Right renal pelvis (tissue), 4 donors: ENCODE measurements around the gene FADS6. TPM values are rescaled to one million over a fixed set of nuclear protein-coding genes. Genes with fewer than 3 reads are reported as not detected.
"Not testable (repeated sequence)": the region's sequence is repeated elsewhere in the genome, so short reads cannot be mapped to it uniquely, and the experiment has no call there.

ENCODE experiments used
- DNase-seq, 4 donors: peaks; one replicate each; pipeline ENCODE4 v3.0.0-alpha.2; 2013; ENCODE audit warnings: low read depth in 4 of 4, low spot score in 3 of 4, missing footprints in 1 of 4
- polyA plus RNA-seq, 4 donors: library from polyadenylated mRNA; unstranded; fragments of 120-200 nt; gene quantifications; one replicate each; pipeline ENCODE4 v1.2.1, GENCODE V29; 2013; ENCODE audit not compliant: insufficient read length in 4 of 4

Gene FADS6
- polyA plus RNA-seq, 4 donors, result 0.26 to 0.67 (median 0.45) TPM

DNA sequence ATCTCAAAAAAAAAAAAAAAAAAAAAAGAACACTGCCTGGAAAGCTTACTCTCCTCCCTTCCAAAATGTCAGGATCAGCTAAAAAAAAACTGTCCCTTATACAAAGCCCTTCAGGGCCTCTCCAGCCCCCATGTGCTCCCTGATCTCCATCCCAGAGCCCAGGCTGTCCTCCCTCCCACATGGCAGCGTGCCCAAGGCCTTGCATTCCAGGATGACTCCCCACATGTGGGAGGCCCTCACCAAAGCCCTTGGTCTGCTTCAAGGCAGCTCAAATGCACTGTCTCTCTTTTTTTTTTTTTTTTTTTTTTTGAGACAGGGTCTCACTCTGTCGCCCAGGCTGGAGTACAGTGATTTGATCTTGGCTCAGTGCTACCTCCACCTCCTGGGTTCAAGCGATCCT, 22.9 kb downstream of the FADS6 start:
- no peak for DNase-seq

DNA sequence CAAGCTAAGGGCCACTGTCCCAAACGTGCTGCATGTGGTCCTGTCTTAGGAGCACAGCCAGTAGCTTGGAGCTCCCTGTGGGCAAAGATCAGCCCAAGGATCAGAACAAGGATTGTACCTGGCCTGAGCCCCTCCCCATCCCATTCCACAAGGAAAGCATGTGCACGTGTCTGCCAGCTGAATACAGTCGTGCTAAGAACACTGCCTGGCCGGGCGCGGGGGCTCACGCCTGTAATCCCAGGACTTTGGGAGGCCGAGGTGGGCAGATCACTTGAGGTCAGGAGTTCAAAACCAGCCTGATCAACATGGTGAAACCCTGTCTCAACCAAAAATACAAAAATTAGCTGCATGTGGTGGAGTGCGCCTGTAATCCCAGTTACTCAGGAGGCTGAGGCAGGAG, 23.4 kb downstream of the FADS6 start:
- DNase-seq, result not testable (repeated sequence)

DNA sequence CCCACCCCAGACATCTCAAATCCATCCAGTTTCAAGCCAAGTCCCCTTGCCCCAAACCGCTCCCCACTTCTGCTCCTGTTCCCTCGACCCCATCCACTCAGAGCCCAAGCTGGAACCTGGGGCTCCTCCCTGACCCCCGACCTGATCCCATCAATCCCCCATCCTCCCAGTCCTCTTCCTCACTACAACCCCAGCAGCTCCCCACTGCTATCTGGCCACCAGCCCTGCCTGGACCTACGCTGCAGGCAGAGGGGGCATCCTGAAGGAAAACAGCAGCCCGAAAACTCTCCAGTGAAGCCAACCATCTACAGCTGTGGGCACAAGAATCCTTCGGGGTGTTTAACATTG, 24.6 kb downstream of the FADS6 start:
- no peak for DNase-seq

DNA sequence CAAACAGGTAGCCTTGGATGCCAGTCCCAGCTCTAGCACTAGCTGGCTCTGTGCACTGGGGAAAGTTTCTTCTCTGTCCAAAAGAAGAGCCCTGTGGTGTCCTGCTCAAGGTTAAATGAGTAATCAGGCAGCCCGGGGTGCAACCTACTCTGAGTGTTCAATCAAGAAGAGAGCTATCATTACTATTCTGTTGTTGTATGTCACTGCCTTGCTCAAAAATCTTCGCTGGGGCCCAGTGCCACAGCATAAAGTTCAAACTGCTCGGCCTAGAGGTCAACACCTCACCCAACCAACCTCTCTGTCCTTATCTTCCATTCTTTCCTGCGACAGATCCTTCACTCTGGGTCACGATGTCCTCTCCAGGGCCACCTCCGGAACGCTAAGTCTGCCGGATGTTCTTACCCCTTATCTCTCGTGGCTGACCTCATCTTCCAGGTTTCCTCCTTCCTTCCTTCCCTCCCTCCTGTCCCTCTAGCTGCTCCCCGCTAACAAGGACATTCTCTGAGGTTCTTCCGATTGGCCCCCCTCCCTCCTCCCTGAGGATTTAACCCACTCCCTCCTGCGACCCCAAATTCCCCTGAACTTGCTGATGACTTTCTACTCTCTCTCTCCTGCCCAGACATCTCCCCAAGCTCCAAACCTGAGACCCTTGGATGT, 25.1 kb downstream of the FADS6 start:
- no peak for DNase-seq

DNA sequence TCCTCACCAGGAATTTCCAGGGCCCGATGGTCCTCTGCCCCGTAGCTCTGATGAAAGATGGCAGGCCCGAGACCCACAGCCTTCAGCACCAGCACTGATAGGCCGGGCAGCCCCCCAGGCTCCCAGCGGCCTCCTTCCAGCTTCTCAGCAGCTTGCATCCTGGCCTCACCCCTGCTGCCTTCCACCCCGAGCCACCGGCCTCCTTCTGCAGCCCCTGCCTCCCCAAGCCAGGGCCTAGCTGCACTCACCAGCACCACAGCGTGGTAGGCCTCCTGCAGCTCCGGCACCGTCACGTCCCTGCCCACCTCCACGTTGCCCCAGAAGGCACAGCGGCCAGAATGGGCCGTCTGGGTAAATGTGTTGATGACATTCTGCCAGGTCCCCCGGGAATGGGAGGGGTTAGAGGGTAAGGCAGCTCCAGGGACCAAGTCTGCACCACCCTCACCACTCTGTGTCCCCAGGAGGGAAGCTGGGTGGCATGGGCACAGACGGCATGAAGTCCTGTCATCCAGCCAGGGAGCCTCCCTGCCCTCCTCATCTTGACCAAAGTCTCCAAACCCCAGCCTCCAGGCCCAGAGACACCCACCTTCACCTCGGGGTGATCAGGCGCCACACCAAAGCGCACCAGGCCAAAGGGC, 27.1 kb downstream of the FADS6 start:
- DNase-seq, result no peak

DNA sequence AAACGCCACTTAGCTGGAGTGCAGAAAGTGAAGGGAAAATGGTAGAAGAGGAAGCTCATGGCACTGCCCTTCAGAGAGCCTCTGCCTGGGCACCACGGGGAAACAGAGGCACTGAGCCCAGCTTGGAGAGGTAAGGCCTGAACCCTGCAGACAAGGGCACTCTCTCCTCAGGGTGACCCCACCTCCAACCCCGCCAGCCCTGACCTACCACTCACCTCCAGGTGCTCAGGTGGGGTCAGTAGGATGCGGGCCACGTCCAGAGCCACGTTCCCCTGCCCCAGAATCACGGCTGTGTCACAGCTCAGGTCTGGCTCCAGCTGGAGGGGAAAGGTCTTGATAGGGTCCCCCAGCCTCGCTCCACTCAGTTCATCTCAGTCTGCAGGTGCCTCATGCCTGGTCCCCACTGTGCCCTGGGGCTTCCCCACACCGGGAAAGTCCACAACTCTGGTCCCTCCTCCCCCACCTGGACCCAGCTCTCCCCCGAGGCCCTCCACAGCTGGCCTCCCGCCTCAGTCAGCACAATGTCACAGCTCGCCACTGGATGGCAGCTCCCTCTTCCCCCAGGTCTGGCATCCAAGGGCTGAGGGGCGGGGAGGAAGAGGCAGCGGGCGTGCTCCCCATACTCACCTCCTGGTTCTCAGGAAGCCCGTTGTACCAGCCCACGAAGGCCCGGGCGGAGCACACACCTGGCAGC, 27.8 kb downstream of the FADS6 start:
- DNase-seq, result no peak

DNA sequence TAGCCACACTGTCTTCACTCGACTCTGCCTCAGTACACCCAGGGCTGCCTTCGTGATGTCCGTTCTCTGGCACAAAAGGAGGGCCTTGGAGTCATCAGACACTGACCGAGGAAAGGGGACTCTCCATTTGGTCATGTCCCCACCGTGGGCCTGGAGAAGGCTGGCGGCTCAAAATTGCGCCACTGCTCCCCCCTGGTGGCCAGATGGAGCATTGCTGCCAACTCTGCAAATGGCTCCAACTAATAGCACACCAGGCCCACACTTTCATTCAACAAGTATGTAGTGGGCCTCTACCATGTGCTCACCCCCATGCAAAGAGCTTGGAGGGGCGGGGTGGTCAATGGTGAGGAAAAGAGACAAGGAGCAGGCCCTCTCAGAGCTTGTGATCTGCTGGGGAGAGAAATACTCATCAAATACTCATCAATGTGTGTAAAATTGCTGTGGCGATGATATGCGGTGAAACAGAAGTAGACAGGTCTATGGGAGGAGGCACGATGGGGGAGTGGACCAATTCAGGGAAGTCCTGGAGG, 28.5 kb downstream of the FADS6 start:
- DNase-seq, result peak in 2 of 4 donors; percentile 38 to 65

- no peak for DNase-seq
Measured at GRCh38 chr17:74864297-74864865, 29.1 kb downstream of the FADS6 start.

DNA sequence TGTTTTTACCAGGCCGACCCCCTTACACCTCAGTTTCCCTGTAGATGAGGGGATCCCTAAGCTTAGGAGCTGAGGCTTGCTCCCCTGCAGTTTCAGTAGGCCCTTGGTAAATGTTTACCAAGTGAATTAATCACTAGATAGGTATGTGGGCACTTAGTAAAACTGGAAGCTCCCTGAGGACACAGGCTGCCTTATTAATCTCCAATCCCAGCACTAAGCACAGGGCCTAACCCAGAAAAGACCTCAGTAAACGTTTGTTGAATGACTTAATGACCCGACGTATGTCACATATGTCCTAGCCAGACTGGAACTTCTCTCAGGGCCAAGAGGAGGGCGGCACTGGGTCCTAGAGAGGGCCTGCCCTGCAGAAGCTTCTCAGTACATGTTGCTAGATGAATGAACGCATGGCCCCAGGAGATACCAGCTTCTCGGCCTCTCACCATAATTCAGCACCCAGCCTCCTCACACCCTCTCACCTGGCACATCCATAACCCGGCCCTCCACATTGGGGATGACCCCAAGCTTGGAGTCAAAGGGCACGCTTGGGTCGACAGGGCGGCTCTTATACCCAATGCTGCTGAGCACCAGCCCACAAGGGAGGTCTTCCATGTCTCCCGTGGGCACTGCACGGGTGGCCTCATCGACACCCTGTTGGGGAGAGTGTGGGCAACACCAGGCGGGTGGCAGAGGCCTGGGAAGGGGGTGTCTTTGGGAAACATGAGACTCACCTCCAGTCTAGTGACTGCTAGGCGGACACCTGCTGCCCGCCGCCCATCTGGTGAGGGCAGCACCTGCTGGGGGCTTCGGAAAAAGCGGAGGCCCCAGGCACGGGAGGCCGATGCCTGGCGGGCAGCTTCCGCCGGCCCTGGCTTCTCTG, 29.8 kb downstream of the FADS6 start:
- DNase-seq, result no peak

- DNase-seq, result no peak
Measured at GRCh38 chr17:74862919-74863318, 30.5 kb downstream of the FADS6 start.

- peak in 3 of 4 donors; percentile 41 to 56 (median 54) for DNase-seq
Measured at GRCh38 chr17:74862108-74862901, 31.1 kb downstream of the FADS6 start.

DNA sequence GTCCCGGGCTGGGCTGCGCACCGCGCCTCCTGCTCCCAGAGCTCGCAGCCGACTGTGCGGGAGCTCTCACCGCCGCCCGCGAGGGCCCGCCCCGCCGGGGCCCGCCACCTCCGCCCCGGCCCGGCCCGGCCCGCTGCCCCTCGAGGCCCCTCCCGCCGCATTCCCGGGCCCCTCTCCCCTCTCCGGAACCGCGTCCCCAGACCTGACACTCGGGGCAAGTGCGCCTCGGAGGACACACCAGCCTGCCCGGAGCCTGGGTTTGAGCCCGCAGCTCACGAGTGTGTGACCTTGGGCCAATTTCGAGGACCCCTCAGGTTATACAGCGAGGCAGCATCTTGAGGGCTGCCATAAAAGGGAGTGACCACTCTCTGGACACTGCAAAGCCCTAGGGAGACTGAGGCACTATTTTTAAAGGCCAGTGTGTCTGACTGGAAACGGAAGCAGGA, 31.7 kb downstream of the FADS6 start:
- DNase-seq, result no peak

GRCh38 chr17:74860872-74861661, 32.4 kb downstream of the FADS6 start:
- no peak for DNase-seq

- no peak for DNase-seq
Measured at GRCh38 chr17:74860229-74860871, 33.1 kb downstream of the FADS6 start.

GRCh38 chr17:74859459-74860228, 33.8 kb downstream of the FADS6 start, which contains the start of gene GRIN2C:
GRIN2C (minus strand) TSS chr17:74859885; CDS start chr17:74855092, 4,793 bp downstream.
- no peak for DNase-seq

DNA sequence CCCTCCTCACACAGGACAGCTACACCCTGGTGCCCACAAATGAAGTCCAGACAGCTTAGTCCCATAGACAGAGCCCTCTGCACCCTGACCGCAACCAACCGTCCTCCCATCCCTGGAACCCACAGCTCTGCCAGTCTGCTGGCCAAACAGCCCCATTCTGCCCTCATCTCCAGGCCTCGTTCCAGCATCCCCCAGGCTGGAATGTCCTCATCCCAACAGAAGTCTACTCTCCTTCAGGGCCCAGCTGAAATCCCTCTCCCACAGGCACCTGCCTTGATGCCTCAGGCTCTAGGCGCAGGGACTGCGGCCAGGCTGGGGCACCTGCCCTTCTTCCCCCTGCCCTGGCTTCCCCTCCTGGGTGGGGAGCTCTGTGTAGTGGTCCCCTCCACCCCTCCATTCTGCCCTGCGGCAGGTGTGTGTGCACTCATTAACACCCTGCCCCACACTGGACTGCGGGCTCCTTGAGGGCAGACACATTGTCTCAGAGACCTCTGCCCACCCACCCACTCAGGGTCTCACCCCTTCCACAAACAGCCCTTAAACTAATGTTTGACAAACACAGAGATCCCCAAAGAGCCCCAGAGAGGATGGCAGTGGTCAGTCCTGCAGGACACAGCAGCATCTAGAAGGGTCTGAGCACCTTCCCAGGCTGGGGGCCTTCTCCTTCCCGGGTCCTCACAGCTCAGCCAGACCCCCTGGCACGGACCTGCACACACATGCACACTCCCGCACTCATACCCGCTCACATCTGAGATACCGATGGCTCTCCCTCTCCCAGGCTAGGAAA, 34.6 kb downstream of the FADS6 start:
- DNase-seq, result no peak

- DNase-seq, result no peak
Measured at GRCh38 chr17:74857191-74857590, 36.2 kb downstream of the FADS6 start.
